ENCODE data around the gene CELA2A.
"Not testable (repeated sequence)": the region's sequence is repeated elsewhere in the genome, so short reads cannot be mapped to it uniquely, and the experiment has no call there.

CELA2A gene

DNA sequence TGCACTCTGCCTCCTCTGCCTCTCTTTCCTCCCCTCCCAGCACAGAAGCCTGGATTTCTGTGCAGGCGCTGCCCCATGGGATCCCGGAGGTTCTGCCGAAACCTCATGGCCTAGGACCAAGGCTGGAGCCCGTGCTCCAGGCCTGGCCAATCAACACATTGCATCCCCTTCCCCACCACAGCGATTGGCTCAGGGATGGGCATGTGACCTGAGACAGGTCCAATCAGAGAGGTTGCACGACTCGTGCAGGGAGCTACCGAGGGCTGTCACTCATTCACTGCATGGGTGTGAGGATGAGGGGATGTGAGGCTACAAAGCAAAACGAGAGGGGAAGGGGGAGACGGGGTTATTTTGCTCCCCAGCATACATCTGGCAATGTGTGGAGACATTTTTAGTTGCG, 16.1 kb downstream of the CELA2A start:
- H3K4me3 ChIP-seq (ENCODE audit: low read depth, low read length): no peak overlapping the region
- TF ChIP-seq, protein P1, sequence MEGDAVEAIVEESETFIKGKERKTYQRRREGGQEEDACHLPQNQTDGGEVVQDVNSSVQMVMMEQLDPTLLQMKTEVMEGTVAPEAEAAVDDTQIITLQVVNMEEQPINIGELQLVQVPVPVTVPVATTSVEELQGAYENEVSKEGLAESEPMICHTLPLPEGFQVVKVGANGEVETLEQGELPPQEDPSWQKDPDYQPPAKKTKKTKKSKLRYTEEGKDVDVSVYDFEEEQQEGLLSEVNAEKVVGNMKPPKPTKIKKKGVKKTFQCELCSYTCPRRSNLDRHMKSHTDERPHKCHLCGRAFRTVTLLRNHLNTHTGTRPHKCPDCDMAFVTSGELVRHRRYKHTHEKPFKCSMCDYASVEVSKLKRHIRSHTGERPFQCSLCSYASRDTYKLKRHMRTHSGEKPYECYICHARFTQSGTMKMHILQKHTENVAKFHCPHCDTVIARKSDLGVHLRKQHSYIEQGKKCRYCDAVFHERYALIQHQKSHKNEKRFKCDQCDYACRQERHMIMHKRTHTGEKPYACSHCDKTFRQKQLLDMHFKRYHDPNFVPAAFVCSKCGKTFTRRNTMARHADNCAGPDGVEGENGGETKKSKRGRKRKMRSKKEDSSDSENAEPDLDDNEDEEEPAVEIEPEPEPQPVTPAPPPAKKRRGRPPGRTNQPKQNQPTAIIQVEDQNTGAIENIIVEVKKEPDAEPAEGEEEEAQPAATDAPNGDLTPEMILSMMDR (IDR thresholded peaks at IDR 0.05; ENCODE audit: control insufficient read depth, extremely low read depth, insufficient read depth): no peak
- DNase-seq (ENCODE audit: low read depth): no peak

DNA sequence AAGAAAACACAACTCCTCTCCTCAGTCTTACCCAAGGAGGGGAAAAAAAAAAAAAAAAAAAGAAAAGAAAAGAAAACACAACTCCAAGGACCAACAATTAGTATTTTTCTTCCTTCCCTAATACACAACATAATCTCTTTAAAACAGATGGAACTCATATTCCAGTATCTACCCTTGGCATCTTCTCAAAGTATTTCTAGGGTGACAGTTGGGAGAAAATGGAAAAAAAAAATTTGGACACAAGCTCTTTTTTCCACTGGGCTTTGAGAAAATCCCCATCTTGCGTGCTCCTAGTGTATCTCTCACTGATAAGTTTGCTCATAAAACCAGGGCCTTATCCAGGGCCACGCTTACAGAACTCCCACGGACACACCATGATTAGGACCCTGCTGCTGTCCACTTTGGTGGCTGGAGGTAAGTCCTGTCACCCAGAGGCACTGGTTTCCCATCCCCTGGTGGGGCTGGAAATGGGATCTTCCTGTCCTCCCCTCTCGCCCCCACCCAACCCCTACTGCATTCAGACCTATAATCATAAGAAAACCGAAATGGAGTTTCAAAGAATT, 19.3 kb downstream of the CELA2A start, which contains the start of gene CELA2B:
TSS of gene CELA2B (plus strand) at position 353 of the 563 bp plus-strand sequence. CDS start at position 375, 22 bp downstream.
- H3K4me3 ChIP-seq (ENCODE audit: low read depth, low read length): no peak within 1 kb of the TSS
- TF ChIP-seq, protein P1 (IDR thresholded peaks at IDR 0.05; ENCODE audit: control insufficient read depth, extremely low read depth, insufficient read depth): no peak
- DNase-seq (ENCODE audit: low read depth): no peak

DNA sequence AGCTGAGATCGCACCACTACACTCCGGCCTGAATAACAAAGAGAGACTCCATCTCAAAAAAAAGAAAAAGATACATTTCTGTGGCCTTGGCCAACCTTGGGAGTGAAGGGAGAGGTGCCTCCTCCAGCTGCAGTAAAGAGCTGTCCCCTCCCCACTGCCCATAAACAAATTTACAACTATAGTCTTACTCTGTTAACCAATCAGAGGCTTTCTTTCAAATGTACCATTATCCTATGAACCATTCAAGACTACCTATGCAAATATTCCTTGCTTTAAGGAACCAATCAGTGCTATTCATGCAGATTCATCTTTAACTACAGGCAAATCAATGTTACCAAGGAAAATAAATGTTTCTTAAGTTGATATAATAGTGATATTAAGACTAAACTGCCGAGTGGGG, 20.4 kb downstream of the CELA2A start:
- TF ChIP-seq, protein P1 (IDR thresholded peaks at IDR 0.05; ENCODE audit: control insufficient read depth, extremely low read depth, insufficient read depth): no peak
- no peak for DNase-seq (ENCODE audit: low read depth)
- no peak overlapping the region for H3K4me3 ChIP-seq (ENCODE audit: low read depth, low read length)

DNA sequence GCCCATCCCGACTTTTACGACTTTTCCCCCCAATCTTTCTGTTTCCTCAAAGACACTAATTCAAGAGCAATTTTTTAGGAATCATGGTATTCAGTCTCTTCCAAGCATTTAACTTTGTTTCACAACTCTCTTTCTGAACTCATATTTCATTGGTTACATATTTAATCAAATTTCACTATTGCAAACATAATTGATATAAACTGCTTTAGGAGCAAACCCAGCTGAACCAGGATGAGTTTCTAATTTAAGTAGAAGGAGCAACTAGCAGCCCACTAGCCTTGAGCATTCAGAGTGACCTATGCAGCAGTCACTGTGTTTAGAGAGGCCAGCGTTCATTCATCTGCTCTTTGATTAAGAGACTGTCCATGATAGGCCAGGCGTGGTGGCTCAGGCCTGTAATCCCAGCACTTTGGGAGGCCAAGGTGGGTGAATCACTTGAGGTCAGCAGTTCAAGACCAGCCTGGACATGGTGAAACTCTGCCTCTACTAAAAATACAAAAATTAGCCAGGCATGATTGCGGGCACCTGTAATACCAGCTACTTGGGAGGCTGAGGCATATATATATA, 21.2 kb downstream of the CELA2A start:
- no peak overlapping the region for H3K4me3 ChIP-seq (ENCODE audit: low read depth, low read length)
- TF ChIP-seq, protein P1 (IDR thresholded peaks at IDR 0.05; ENCODE audit: control insufficient read depth, extremely low read depth, insufficient read depth): no peak
- DNase-seq (ENCODE audit: low read depth): no peak

DNA sequence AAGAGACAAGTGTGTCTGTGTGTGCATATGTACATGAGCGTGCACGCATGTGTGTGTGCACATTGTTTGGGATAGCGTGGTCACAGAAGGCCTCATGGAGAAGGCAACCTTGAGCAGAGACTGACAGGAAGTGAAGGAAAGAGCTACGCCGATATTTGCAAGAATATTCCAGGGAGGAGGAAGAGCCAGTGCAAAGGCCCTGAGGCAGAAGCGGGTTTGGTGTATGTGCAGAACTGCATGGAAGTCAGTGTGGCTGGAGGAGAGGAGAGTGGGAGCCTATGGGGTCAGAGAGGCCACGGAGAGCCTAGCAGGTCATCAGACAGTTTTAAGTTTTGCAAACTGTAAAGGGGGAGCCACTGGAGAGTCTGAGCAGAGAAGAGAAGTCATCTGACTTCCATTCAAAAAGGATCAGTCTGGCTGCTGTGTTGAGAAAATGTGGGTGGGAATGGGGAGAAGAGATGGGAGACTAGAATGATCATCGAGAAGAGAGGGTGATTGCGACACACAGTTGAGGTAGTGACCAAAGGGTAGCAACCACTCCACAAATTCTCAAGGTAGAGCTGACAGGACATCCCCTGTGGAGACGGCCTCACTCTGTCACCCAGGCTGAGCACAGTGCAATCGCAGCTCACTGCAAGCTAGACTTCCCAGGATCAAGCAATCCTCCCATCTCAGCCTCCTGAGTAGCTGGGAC, 23.3 kb downstream of the CELA2A start:
- TF ChIP-seq, protein P1 (IDR thresholded peaks at IDR 0.05; ENCODE audit: control insufficient read depth, extremely low read depth, insufficient read depth): no peak

DNA sequence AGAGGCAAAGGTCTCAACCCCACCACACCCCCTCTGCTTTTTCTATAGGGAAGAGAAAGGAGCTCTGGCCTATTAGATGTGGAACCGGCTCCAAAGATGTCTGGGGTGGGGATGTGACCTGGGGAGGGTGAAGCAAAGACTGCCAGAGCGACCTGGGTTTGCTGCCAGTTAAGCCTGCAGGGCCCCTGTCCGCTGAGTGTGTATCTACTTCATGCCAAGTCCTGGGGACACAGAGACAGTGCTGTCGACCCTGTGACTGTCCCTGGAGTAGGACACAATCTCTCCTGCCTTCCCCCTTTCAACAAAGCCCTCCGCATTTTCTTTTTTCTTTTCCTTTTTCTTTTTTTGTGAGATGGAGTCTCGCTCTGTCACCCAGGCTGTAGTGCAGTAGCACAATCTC, 25.9 kb downstream of the CELA2A start:
- not testable (repeated sequence) for DNase-seq (ENCODE audit: low read depth); H3K4me3 ChIP-seq (ENCODE audit: low read depth, low read length)

More for the DNA sequence above, 23.3 kb downstream of the CELA2A start:
- DNase-seq (ENCODE audit: low read depth): no peak
- H3K4me3 ChIP-seq (ENCODE audit: low read depth, low read length): no peak overlapping the region

DNA sequence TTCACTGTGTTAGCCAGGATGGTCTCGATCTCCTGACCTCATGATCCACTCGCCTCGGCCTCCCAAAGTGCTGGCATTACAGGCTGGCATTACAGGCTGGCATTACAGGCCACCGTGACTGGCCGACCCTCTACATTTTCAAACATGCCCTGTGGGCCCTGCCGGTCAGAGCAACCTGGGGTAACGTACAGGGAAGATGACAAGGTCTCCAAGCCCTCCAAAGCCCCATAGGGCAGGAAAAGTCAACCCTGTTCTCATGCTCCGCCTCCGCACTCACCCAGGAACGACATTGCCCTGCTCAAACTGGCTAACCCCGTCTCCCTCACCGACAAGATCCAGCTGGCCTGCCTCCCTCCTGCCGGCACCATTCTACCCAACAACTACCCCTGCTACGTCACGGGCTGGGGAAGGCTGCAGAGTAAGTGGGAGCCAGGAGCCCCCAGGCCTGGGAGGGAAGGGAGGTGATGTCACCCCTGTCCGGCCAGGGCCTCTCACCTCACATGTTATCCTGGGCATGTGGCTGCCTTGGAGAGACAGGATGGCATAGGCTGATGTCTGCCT, 26.5 kb downstream of the CELA2A start:
- not testable (repeated sequence) for H3K4me3 ChIP-seq (ENCODE audit: low read depth, low read length); DNase-seq (ENCODE audit: low read depth)
